Activated CD4-positive, alpha-beta T cell treated with anti-CD3 and anti-CD28 coated beads, Interleukin-2, amount 10 ng/mL, durations not matched to agents 7 days and 5 days (primary cell): ENCODE results near the gene RPL3. TPM values are rescaled to one million over a fixed set of nuclear protein-coding genes. Genes with fewer than 3 reads are reported as not detected.
"Not testable (repeated sequence)": the region's sequence is repeated elsewhere in the genome, so short reads cannot be mapped to it uniquely, and the experiment has no call there.

ENCODE experiments used
- CTCF ChIA-PET: fragments of 350-600 bp; sonication (Branson Sonifier 250); formaldehyde crosslinking; loops from one replicate; lab custom pipeline; 2021; ENCODE audit warnings: antibody characterized with exemption; lab: Charles Lee
- POLR2A ChIA-PET: fragments of 350-600 bp; sonication (Branson Sonifier 250); formaldehyde crosslinking; loops from one replicate; lab custom pipeline; 2021; ENCODE audit warnings: antibody characterized with exemption; lab: Charles Lee
- DNase-seq: peaks from one replicate; pipeline ENCODE4 v3.0.0-alpha.2; 2020
- H3K27ac Mint-ChIP-seq: one replicate; pipeline ENCODE4 v1.8.0; 2021; ENCODE audit warnings: mild to moderate bottlenecking, moderate library complexity, mixed read lengths
- H3K27me3 Mint-ChIP-seq: one replicate; pipeline ENCODE4 v1.8.0; 2021; ENCODE audit warnings: mixed read lengths
- H3K36me3 Mint-ChIP-seq: one replicate; pipeline ENCODE4 v1.8.0; 2021; ENCODE audit warnings: low read depth, mixed read lengths
- H3K4me1 Mint-ChIP-seq: one replicate; pipeline ENCODE4 v1.8.0; 2021; ENCODE audit warnings: mixed read lengths
- H3K4me3 Mint-ChIP-seq: one replicate; pipeline ENCODE4 v1.8.0; 2021; ENCODE audit warnings: mild to moderate bottlenecking, moderate library complexity, mixed read lengths
- H3K9me3 Mint-ChIP-seq: one replicate; pipeline ENCODE4 v1.8.0; 2021; ENCODE audit warnings: mixed read lengths
- total RNA-seq, 2 experiments: library from RNA; stranded (reverse); gene quantifications; one replicate each; pipeline ENCODE4 v1.2.3, GENCODE V29; 2021

RPL3 gene
- total RNA-seq, 2 experiments from 2014 or later, result 1,621 to 1,780 TPM

DNA sequence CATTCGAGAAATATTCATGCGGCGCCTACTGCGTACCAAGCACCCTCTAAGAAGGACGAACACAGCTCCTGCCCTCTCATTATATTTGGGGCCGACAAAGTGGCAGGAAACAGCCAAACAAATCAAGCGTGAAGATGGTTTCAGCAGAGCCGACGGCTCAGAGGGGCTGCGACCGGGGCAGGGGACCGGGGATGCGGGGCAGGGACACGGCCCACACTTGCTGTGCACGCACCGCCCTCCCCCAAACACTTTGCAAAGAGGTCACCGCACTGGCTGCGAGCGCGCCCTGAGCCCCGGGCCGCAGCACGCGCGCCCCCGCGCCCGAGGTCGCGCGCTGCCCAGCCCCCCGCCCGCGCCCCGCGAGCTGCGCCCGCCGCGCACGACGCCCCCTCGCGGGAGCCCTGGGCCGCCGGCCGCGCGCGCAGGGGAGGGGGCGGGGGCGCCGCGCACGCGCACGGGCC is 30.1 kb upstream of the RPL3 start:
- POLR2A ChIA-PET, result no interaction called here
- Mint-ChIP-seq H3K36me3 (no peaks in the 10 kb centered on the region), H3K27me3 (peaks cover 32% of the 10 kb centered on the region), H3K4me1 (peaks cover 14% of the 10 kb centered on the region), H3K4me3 (peak overlapping the region; percentile 53), H3K9me3 (no peaks in the 10 kb centered on the region), H3K27ac (no peak overlapping the region)
- DNase-seq, result no peak
- CTCF ChIA-PET, result interaction anchor here (0.7 to 1.3 kb wide), 4 partner anchors 15 to 142 kb away, joined by 3 to 4 read pairs (median 3); no protein-coding TSS in a partner anchor

DNA sequence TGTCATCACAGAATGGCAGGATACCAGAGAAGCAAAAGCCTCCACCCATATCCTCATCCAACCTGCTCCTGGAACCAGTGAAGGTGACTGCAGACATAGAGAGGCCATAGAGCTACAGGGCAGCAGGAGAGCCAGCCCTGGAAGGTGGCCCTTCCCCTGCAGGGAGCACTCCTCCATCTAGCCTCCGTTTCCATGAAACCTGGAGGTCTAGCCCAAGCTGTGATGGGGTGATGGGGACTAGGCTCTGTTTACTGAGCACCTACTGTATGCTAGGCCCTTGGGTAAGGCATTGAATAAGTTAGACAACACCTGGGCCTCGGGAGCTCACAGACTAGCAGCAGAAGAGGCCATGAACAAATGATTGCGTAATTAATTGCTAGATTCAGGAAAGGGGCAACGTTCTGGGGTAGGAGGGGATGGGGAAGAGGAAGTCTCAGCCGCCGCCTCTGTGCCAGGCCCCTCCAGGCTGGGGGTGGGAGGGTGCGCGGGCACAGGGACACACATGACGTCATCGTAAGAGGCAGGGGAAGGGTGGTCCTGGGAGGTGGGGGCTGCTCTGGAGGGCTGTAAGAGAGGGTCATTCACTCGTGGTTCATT is 29.6 kb upstream of the RPL3 start:
- ChIA-PET POLR2A (no interaction called here), CTCF (interaction anchor here (0.7 to 1.3 kb wide), 3 partner anchors 14 to 38 kb away, joined by 3 to 4 read pairs (median 3); no protein-coding TSS in a partner anchor)
- DNase-seq, result no peak
- no peak overlapping the region for H3K27ac Mint-ChIP-seq
- H3K27me3 Mint-ChIP-seq, result peaks cover 37% of the 10 kb centered on the region
- no peaks in the 10 kb centered on the region for H3K36me3 Mint-ChIP-seq
- peaks cover 14% of the 10 kb centered on the region for H3K4me1 Mint-ChIP-seq
- H3K4me3 Mint-ChIP-seq, result peak overlapping the region; percentile 53
- H3K9me3 Mint-ChIP-seq, result no peaks in the 10 kb centered on the region

- ChIA-PET POLR2A (interaction anchor here (0.6 to 0.8 kb wide), 2 partner anchors 12 to 18 kb away, joined by 5 to 14 read pairs; no protein-coding TSS in a partner anchor), CTCF (interaction anchor here (0.6 to 0.7 kb wide), 4 partner anchors 12 to 200 kb away, joined by 3 to 5 read pairs (median 4); no protein-coding TSS in a partner anchor)
- no peaks in the 10 kb centered on the region for H3K9me3 Mint-ChIP-seq
- H3K4me1 Mint-ChIP-seq, result peaks cover 10% of the 10 kb centered on the region
- DNase-seq, result no peak
- no peak overlapping the region for H3K4me3 Mint-ChIP-seq
- H3K36me3 Mint-ChIP-seq, result no peaks in the 10 kb centered on the region
- no peak overlapping the region for H3K27ac Mint-ChIP-seq
- peaks cover 24% of the 10 kb centered on the region for H3K27me3 Mint-ChIP-seq
Measured at GRCh38 chr22:39345231-39345630, 25.8 kb upstream of the RPL3 start.

DNA sequence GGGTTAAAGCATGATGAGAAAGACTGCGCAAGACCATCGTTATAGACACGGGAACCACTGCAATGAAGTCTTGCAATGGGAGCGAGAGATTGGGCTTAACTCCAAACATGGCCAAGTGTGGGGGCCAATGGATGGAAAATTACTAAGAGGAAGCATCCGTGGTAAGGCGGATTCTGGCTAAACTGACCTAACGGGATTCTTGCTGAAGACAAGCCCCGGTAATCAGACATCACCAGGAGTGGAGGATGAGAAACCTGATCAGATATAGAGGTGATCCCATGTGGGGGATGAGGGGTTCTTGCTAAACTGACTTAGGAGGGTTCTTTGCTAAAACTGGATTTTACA is 24.6 kb upstream of the RPL3 start:
- H3K36me3 Mint-ChIP-seq, result no peaks in the 10 kb centered on the region
- DNase-seq, result no peak
- CTCF ChIA-PET, result interaction anchor here (0.7 to 2.4 kb wide), 11 partner anchors 12 to 223 kb away, joined by 3 to 14 read pairs (median 4); partner anchors contain the start of genes ATF4 and RPL3
- peaks cover 20% of the 10 kb centered on the region for H3K27me3 Mint-ChIP-seq
- no peak overlapping the region for H3K4me3 Mint-ChIP-seq
- H3K4me1 Mint-ChIP-seq, result peaks cover 5% of the 10 kb centered on the region
- POLR2A ChIA-PET, result no interaction called here
- no peak overlapping the region for H3K27ac Mint-ChIP-seq
- H3K9me3 Mint-ChIP-seq, result no peaks in the 10 kb centered on the region

GRCh38 chr22:39343259-39344045 is 24.0 kb upstream of the RPL3 start:
- H3K9me3 Mint-ChIP-seq, result no peaks in the 10 kb centered on the region

DNA sequence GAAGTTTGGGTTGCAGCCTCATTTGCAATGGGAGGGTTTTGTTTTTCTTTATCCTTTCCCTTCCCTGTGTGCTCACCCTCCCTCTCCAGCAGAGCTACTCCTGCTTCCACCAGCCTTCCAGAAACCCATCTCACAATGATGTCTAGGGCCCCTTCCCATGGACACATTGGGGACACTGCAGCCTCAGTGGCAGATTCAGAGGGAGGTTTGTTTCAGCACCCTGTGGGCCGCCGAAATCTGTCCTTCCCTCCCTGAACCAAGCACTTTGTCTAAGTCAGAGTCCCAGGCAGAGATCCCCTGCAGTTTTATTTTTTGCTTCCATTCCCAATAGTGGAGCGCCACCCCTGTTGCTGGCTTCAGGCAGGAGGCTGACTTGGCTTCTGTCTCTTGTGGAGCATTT is 21.8 kb upstream of the RPL3 start:
- CTCF ChIA-PET, result interaction anchor here (1.0 to 1.8 kb wide), 3 partner anchors 10 to 159 kb away, joined by 3 to 5 read pairs (median 5); no protein-coding TSS in a partner anchor
- no peak for DNase-seq
- peaks cover 16% of the 10 kb centered on the region for H3K27me3 Mint-ChIP-seq
- no peak overlapping the region for H3K27ac Mint-ChIP-seq
- no peaks in the 10 kb centered on the region for H3K36me3 Mint-ChIP-seq
- H3K4me3 Mint-ChIP-seq, result no peak overlapping the region
- H3K4me1 Mint-ChIP-seq, result peaks cover 3% of the 10 kb centered on the region
- no peaks in the 10 kb centered on the region for H3K9me3 Mint-ChIP-seq
- POLR2A ChIA-PET, result no interaction called here

More at GRCh38 chr22:39343259-39344045, 24.0 kb upstream of the RPL3 start:
- Mint-ChIP-seq H3K4me1 (peaks cover 3% of the 10 kb centered on the region), H3K4me3 (no peak overlapping the region), H3K27ac (no peak overlapping the region), H3K27me3 (peaks cover 19% of the 10 kb centered on the region), H3K36me3 (no peaks in the 10 kb centered on the region)
- peak; percentile 70 for DNase-seq
- POLR2A ChIA-PET, result no interaction called here
- CTCF ChIA-PET, result interaction anchor here (0.7 to 2.4 kb wide), 12 partner anchors 11 to 223 kb away, joined by 3 to 14 read pairs (median 4); partner anchors contain the start of genes ATF4 and RPL3

DNA sequence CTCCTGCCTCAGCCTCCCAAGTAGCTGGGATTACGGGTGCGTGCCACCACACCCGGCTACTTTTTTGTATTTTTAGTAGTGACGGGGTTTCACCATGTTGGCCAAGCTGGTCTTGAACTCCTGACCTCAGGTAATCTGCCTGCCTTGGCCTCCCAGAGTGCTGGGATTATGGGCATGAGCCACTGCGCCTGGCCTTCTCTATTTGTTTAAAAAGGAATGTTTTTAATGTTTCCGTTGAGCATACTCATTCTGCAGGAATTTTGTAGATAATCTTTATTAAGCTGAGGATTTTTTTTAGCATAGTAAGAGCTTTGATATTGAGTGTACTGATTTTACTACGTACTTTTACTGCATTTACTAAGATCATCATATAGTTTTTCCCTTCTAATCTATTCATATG is 20.4 kb upstream of the RPL3 start:
- H3K9me3 Mint-ChIP-seq, H3K27ac Mint-ChIP-seq, POLR2A ChIA-PET, H3K4me3 Mint-ChIP-seq, DNase-seq, H3K36me3 Mint-ChIP-seq, H3K4me1 Mint-ChIP-seq: not testable (repeated sequence)
- CTCF ChIA-PET, result interaction anchor here (0.6 to 1.4 kb wide), 3 partner anchors 60 to 189 kb away, joined by 4 to 6 read pairs (median 4); partner anchors contain the start of gene TAB1
- peaks cover 16% of the 10 kb centered on the region for H3K27me3 Mint-ChIP-seq

GRCh38 chr22:39336411-39336810 is 17.0 kb upstream of the RPL3 start:
- Mint-ChIP-seq H3K27ac (no peak overlapping the region), H3K4me3 (no peak overlapping the region)

DNA sequence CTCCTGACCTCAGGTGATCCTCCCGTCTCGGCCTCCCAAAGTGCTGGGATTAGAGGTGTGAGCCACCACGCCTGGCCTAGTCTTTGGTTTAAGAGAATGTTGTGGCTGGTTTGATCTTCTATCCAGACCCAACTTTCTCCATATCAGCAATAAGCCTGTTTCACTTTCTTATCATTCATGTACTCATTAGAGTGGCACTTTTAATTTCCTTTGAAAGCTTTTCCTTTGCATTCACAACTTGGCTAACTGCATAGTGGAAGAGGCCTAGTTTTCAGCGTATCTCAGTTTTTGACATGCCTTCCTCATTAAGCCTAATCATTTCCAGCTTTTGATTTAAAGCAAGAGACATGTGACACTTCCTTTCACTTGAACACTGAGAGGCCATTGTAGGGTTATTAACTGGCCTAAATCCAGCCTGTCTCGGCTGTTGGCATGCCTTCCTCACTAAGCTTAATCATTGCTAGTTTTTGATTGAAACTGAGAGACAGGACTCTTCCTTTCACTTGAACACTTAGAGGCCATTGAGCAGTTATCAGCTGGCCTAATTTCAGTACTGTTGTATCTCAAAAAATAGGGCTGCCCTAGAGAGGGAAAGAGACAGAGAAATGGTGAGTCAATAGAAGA is 13.1 kb upstream of the RPL3 start:
- Mint-ChIP-seq H3K27me3 (no peaks in the 10 kb centered on the region), H3K27ac (no peak overlapping the region), H3K36me3 (no peaks in the 10 kb centered on the region), H3K4me3 (no peak overlapping the region), H3K9me3 (no peaks in the 10 kb centered on the region), H3K4me1 (peaks cover 15% of the 10 kb centered on the region)
- ChIA-PET CTCF (interaction anchor here (1.0 to 3.5 kb wide), 3 partner anchors 10 to 34 kb away, joined by 3 to 14 read pairs (median 3); no protein-coding TSS in a partner anchor), POLR2A (interaction anchor here (0.6 kb wide), 1 partner anchor 13 kb away, joined by 5 read pairs; no protein-coding TSS in a partner anchor)
- no peak for DNase-seq

More at GRCh38 chr22:39336411-39336810, 17.0 kb upstream of the RPL3 start:
- no peak for DNase-seq
- H3K4me1 Mint-ChIP-seq, result peaks cover 11% of the 10 kb centered on the region
- ChIA-PET POLR2A (no interaction called here), CTCF (interaction anchor here (0.6 kb wide), 1 partner anchor 927 kb away, joined by 3 read pairs; no protein-coding TSS in a partner anchor)
- H3K36me3 Mint-ChIP-seq, result no peaks in the 10 kb centered on the region
- H3K9me3 Mint-ChIP-seq, result no peaks in the 10 kb centered on the region
- peaks cover 8% of the 10 kb centered on the region for H3K27me3 Mint-ChIP-seq

- POLR2A ChIA-PET, DNase-seq, H3K4me3 Mint-ChIP-seq, H3K27me3 Mint-ChIP-seq, H3K27ac Mint-ChIP-seq, H3K36me3 Mint-ChIP-seq, H3K9me3 Mint-ChIP-seq: not testable (repeated sequence)
- CTCF ChIA-PET, result interaction anchor here (1.0 to 3.5 kb wide), 5 partner anchors 11 to 69 kb away, joined by 3 to 14 read pairs (median 3); partner anchors contain the start of genes RPL3 and TAB1
- peaks cover 15% of the 10 kb centered on the region for H3K4me1 Mint-ChIP-seq
Measured at GRCh38 chr22:39330553-39330952, 11.1 kb upstream of the RPL3 start.

DNA sequence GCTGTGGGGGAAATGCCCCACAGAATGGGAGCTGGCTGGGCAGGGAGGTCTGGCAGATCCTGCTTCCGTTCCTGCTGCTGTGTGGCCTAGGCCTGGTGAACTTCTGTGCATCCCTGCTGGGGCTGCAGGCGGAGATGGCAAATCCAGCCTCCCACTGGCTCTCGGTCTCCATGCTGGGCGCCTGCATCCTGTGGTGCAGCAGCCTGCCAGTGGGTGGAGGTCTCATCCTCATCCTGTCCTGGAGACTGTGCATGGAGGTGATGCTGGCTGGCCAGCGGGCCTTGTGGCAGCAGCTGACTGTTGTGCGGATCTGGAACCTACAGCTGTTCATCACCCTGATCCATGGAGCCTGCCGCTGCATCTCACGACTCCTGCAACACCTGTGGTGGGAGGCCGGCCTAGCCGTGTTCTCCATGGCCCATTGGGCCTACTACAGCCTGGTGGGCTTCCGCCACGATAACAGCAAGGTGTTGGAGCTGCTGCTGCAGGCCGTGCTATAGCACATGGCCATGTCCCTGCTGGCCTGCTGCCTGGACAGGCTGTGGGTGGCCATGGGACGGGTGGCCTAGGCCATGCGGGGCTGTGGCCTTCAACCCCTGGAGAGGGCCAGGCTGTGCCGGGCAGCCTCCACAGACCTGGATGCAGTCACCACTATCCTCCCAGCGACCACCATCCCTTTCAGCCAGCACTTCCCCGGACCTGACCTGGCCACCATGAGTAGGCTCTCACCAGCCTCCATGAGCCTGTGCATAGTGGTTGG is 8.8 kb upstream of the RPL3 start:
- Mint-ChIP-seq H3K4me3 (no peak overlapping the region), H3K27me3 (peaks cover 9% of the 10 kb centered on the region), H3K4me1 (peaks cover 15% of the 10 kb centered on the region), H3K36me3 (no peaks in the 10 kb centered on the region), H3K9me3 (no peaks in the 10 kb centered on the region), H3K27ac (no peak overlapping the region)
- ChIA-PET CTCF (interaction anchor here (1.2 to 1.9 kb wide), 2 partner anchors 11 to 21 kb away, joined by 3 to 7 read pairs; no protein-coding TSS in a partner anchor), POLR2A (no interaction called here)
- DNase-seq, result no peak
